Osteoblast (primary cell): Measurements from ENCODE around the gene TMEM63C. TPM values are rescaled to one million over a fixed set of nuclear protein-coding genes. Genes with fewer than 3 reads are reported as not detected.

Experiments
- DNase-seq: peaks from one replicate; pipeline ENCODE4 v3.0.0; 2011; ENCODE audit warnings: low spot score, mixed read lengths; ENCODE audit not compliant: insufficient read length; ENCODE audit errors: missing footprints
- H2AFZ ChIP-seq: 2 replicates; pipeline ENCODE4 v1.6.0; 2011; ENCODE audit warnings: mild to moderate bottlenecking, low read length
- H3K27ac ChIP-seq: 2 replicates; pipeline ENCODE4 v1.5.1; 2011; ENCODE audit warnings: mild to moderate bottlenecking, low read depth, low read length, moderate library complexity
- H3K27me3 ChIP-seq: 2 replicates; pipeline ENCODE4 v1.6.0; 2012; ENCODE audit warnings: mild to moderate bottlenecking, control low read depth, inconsistent platforms, low read length, moderate library complexity; ENCODE audit not compliant: insufficient read depth
- H3K36me3 ChIP-seq: 2 replicates; pipeline ENCODE4 v1.5.1; 2011; ENCODE audit warnings: mild to moderate bottlenecking, low read length, control low read depth, moderate library complexity; ENCODE audit not compliant: insufficient read depth
- H3K4me1 ChIP-seq: 2 replicates; pipeline ENCODE4 v1.5.1; 2011; ENCODE audit warnings: mild to moderate bottlenecking, low read length, control low read depth, moderate library complexity; ENCODE audit not compliant: insufficient read depth
- H3K4me2 ChIP-seq: 2 replicates; pipeline ENCODE4 v1.6.0; 2011; ENCODE audit warnings: mild to moderate bottlenecking, low read length; ENCODE audit not compliant: insufficient read depth
- H3K4me3 ChIP-seq: fragments of 200-600 bp; sonication (generic); 3 replicates; pipeline ENCODE4 v1.5.1; 2012; ENCODE audit warnings: mild to moderate bottlenecking, low read length, inconsistent platforms; ENCODE audit not compliant: insufficient read depth
- H3K79me2 ChIP-seq: 2 replicates; pipeline ENCODE4 v1.6.0; 2012; ENCODE audit warnings: mild to moderate bottlenecking, low read length, control low read depth, inconsistent platforms; ENCODE audit not compliant: insufficient read depth
- H3K9me3 ChIP-seq: 2 replicates; pipeline ENCODE4 v1.5.1; 2011; ENCODE audit warnings: low read depth, low read length, control low read depth
- H4K20me1 ChIP-seq: 2 replicates; pipeline ENCODE4 v1.6.0; 2012; ENCODE audit warnings: mild to moderate bottlenecking, low read length, control low read depth; ENCODE audit not compliant: insufficient read depth
- total RNA-seq: library from RNA; depleted of rRNA; stranded (reverse); fragments of >200 nt; gene quantifications from 2 replicates; pipeline ENCODE4 v1.2.3, GENCODE V29; 2012
- TF ChIP-seq, protein P1 (sequence below): IDR thresholded peaks from 2 replicates; pipeline ENCODE4 v1.5.1; 2011; ENCODE audit warnings: mild to moderate bottlenecking, low read depth, low read length, moderate library complexity; ENCODE audit errors: extremely low read depth

TMEM63C gene
- total RNA-seq, 1 donor, result 0.72 TPM

DNA sequence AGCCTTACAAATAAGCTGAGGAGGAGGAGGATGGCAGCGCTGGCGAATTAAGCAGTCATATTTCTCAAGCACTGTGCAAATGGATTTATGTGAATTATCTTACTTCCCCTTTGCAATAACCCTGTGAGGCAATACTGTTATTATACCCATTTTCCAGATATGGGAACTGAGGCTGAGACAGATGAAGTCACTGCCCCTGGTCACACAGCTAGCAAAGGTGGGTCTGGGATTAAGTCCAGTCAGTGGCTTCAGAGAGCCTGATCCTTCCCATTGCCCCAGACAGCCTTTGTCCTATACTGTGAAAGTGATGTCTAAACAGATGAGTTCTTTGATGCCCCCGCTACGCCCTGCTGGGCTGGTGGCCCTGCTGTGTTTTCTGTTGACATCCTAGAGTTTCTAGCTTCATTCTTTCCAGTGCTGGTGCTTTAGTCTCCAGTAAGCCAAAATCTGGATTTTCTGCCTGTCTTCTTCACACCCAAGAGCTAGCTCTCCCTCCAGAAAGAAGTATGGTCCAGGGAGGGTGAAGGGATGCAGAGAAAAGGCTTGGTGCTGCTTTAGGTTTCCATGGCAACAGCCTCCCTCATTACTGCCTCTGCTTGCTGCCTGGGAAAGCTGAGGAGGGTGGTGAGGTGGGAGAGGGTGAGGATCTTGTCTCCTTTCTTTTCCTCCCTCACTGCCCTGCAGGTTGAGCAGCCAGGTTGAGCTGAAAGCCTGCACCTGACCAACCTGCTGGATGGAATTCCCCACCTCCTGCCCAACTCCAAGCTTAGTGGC is 30.7 kb downstream of the TMEM63C start:
- DNase-seq, result no peak
- Histone ChIP-seq H3K9me3 (no peaks in the 10 kb centered on the region), H3K27ac (no peak overlapping the region)

GRCh38 chr14:77212943-77213678 is 31.5 kb downstream of the TMEM63C start:
- Histone ChIP-seq H3K4me3 (no peak overlapping the region), H3K79me2 (no peaks in the 10 kb centered on the region), H3K27ac (no peak overlapping the region), H4K20me1 (no peaks in the 10 kb centered on the region), H2AFZ (no peak overlapping the region), H3K27me3 (peaks cover 2% of the 10 kb centered on the region), H3K36me3 (no peaks in the 10 kb centered on the region), H3K4me1 (no peaks in the 10 kb centered on the region), H3K4me2 (no peak overlapping the region), H3K9me3 (no peaks in the 10 kb centered on the region)
- TF ChIP-seq, protein P1, sequence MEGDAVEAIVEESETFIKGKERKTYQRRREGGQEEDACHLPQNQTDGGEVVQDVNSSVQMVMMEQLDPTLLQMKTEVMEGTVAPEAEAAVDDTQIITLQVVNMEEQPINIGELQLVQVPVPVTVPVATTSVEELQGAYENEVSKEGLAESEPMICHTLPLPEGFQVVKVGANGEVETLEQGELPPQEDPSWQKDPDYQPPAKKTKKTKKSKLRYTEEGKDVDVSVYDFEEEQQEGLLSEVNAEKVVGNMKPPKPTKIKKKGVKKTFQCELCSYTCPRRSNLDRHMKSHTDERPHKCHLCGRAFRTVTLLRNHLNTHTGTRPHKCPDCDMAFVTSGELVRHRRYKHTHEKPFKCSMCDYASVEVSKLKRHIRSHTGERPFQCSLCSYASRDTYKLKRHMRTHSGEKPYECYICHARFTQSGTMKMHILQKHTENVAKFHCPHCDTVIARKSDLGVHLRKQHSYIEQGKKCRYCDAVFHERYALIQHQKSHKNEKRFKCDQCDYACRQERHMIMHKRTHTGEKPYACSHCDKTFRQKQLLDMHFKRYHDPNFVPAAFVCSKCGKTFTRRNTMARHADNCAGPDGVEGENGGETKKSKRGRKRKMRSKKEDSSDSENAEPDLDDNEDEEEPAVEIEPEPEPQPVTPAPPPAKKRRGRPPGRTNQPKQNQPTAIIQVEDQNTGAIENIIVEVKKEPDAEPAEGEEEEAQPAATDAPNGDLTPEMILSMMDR, result peak; percentile 58
- no peak for DNase-seq

More for the DNA sequence above, 30.7 kb downstream of the TMEM63C start:
- Histone ChIP-seq H4K20me1 (no peaks in the 10 kb centered on the region), H3K4me1 (no peaks in the 10 kb centered on the region), H3K79me2 (no peaks in the 10 kb centered on the region), H2AFZ (no peak overlapping the region), H3K4me3 (no peak overlapping the region), H3K27me3 (peaks cover 1% of the 10 kb centered on the region), H3K4me2 (no peak overlapping the region), H3K36me3 (no peaks in the 10 kb centered on the region)
- TF ChIP-seq, protein P1, result no peak

- H3K4me3 ChIP-seq, result no peak overlapping the region
- no peak overlapping the region for H3K4me2 ChIP-seq
- no peaks in the 10 kb centered on the region for H3K36me3 ChIP-seq
- H2AFZ ChIP-seq, result no peak overlapping the region
- TF ChIP-seq, protein P1, result no peak
- no peaks in the 10 kb centered on the region for H3K79me2 ChIP-seq
- no peak overlapping the region for H3K27ac ChIP-seq
- no peaks in the 10 kb centered on the region for H4K20me1 ChIP-seq
- DNase-seq, result no peak
- no peaks in the 10 kb centered on the region for H3K4me1 ChIP-seq
- H3K9me3 ChIP-seq, result no peaks in the 10 kb centered on the region
- peaks cover 2% of the 10 kb centered on the region for H3K27me3 ChIP-seq
Observed at GRCh38 chr14:77213679-77214016, 32.0 kb downstream of the TMEM63C start.

GRCh38 chr14:77214216-77214615 is 32.6 kb downstream of the TMEM63C start:
- no peaks in the 10 kb centered on the region for H4K20me1 ChIP-seq
- H3K4me2 ChIP-seq, result no peak overlapping the region
- TF ChIP-seq, protein P1, result no peak
- no peak overlapping the region for H3K27ac ChIP-seq
- no peaks in the 10 kb centered on the region for H3K4me1 ChIP-seq
- H3K9me3 ChIP-seq, result no peaks in the 10 kb centered on the region
- DNase-seq, result no peak
- H2AFZ ChIP-seq, result no peak overlapping the region
- H3K4me3 ChIP-seq, result no peak overlapping the region
- no peaks in the 10 kb centered on the region for H3K36me3 ChIP-seq
- H3K27me3 ChIP-seq, result peaks cover 2% of the 10 kb centered on the region
- H3K79me2 ChIP-seq, result no peaks in the 10 kb centered on the region
